K562 (cell line): ENCODE data around the gene GRIN1. TPM values are rescaled to one million over a fixed set of nuclear protein-coding genes. Genes with fewer than 3 reads are reported as not detected.

Experiments
- ATAC-seq: fragments of 200-7000 bp; cut with Tn5 transposase; 3 replicates; pipeline ENCODE4 v1.9.1; 2020; ENCODE audit warnings: moderate library complexity
- BruUV-seq: library from RNA; stranded (reverse); fragments of 400-500 nt; replicated peaks from 2 replicates; lab custom pipeline; 2021; lab: Mats Ljungman, UMichigan
- CTCF ChIA-PET: fragments of 300-600 bp; formaldehyde crosslinking; extraction: SDS; loops from one replicate; lab custom pipeline; 2021; ENCODE audit warnings: low intra/inter-chr PET ratio; lab: Yijun Ruan, JAX
- POLR2A ChIA-PET: fragments of 300-600, 350-650 bp; sonication (Branson Sonifier 250); formaldehyde crosslinking; extraction: SDS; loops from one replicate; lab custom pipeline; 2021; ENCODE audit warnings: antibody characterized with exemption, inconsistent platforms; lab: Yijun Ruan, JAX
- DNase-seq, 4 experiments: peaks; one replicate each; pipeline versions ENCODE4 v3.0.0 to v3.0.0-alpha.2; 2011 to 2018; ENCODE audit warnings: low spot score in 3 of 4, mixed read lengths in 3 of 4; ENCODE audit errors: extremely low read depth in 1 of 4
- FAIRE-seq: peaks from 2 replicates; lab custom pipeline; 2011; peaks lifted over from hg19 to GRCh38; lab: Jason Lieb, UNC
- H2AFZ ChIP-seq: 2 replicates; pipeline ENCODE4 v1.6.0; 2011; ENCODE audit warnings: low read depth, low read length, control low read depth, inconsistent platforms
- H3K27ac ChIP-seq: fragments of 200-600 bp; 3 replicates; pipeline ENCODE4 v1.8.0; 2011; ENCODE audit warnings: low read depth, mild to moderate bottlenecking, control low read depth, inconsistent platforms, low read length, moderate library complexity, mixed read lengths; ENCODE audit errors: extremely low read depth
- H3K27me3 ChIP-seq, 2 experiments: fragments of 300-600 bp in 1 of 2; 2 replicates in 1 of 2; 3 replicates in 1 of 2; pipeline versions ENCODE4 v1.6.0 to v1.8.0; 2011; ENCODE audit warnings: inconsistent platforms in 2 of 2, low read length in 2 of 2, mild to moderate bottlenecking in 1 of 2, mixed read lengths in 1 of 2, moderate library complexity in 1 of 2; ENCODE audit not compliant: control insufficient read depth in 2 of 2, insufficient read depth in 2 of 2
- H3K36me3 ChIP-seq: fragments of 300-600 bp; 3 replicates; pipeline ENCODE4 v1.8.0; 2011; ENCODE audit warnings: mild to moderate bottlenecking, low read length, inconsistent platforms; ENCODE audit not compliant: control insufficient read depth, insufficient read depth
- H3K4me1 ChIP-seq, 2 experiments: fragments of 200-600 bp in 1 of 2; replicated peaks in 1 of 2; 2 replicates in 1 of 2; 3 replicates in 1 of 2; pipeline versions ENCODE4 v1.5.1 to v1.8.0; 2011; ENCODE audit warnings: inconsistent platforms in 2 of 2, low read length in 2 of 2, mild to moderate bottlenecking in 1 of 2, mixed read lengths in 1 of 2, moderate library complexity in 1 of 2; ENCODE audit not compliant: control insufficient read depth in 2 of 2, insufficient read depth in 2 of 2
- H3K4me2 ChIP-seq: 2 replicates; pipeline ENCODE4 v1.6.1; 2011; ENCODE audit warnings: low read length, control low read depth, inconsistent platforms, mixed read lengths; ENCODE audit not compliant: insufficient read depth
- H3K4me3 ChIP-seq: fragments of 200-600 bp; sonication (generic), shearing (Covaris generic); 2 replicates; pipeline ENCODE4 v1.5.1; 2016; ENCODE audit warnings: control low read depth, inconsistent platforms
- H3K79me2 ChIP-seq: fragments of 200-600 bp; 3 replicates; pipeline ENCODE4 v1.8.0; 2011; ENCODE audit warnings: low read length, inconsistent platforms; ENCODE audit not compliant: control insufficient read depth, insufficient read depth
- H3K9ac ChIP-seq, 2 experiments: 2 replicates each; pipeline versions ENCODE4 v1.6.0 to v1.6.1; 2011; ENCODE audit warnings: low read depth in 2 of 2, low read length in 2 of 2, control low read depth in 1 of 2, inconsistent platforms in 1 of 2, mild to moderate bottlenecking in 1 of 2, mixed read lengths in 1 of 2; ENCODE audit not compliant: insufficient read depth in 1 of 2
- H3K9me1 ChIP-seq: one replicate; pipeline ENCODE4 v1.6.0; 2011; ENCODE audit warnings: inconsistent platforms, mild to moderate bottlenecking, low read length, moderate library complexity; ENCODE audit not compliant: control insufficient read depth, insufficient read depth
- H3K9me3 ChIP-seq: replicated peaks from 2 replicates; pipeline ENCODE4 v1.5.1; 2011; ENCODE audit warnings: low read depth, low read length, inconsistent platforms; ENCODE audit not compliant: control insufficient read depth, insufficient read depth
- H4K20me1 ChIP-seq: replicated peaks from 2 replicates; pipeline ENCODE4 v1.6.1; 2011; ENCODE audit warnings: low read length, inconsistent platforms, mixed read lengths; ENCODE audit not compliant: control insufficient read depth, insufficient read depth
- CTCF ChIP-seq, 3 experiments: IDR thresholded peaks in 2 of 3; conservative IDR thresholded peaks in 1 of 3; 2 replicates each; pipeline ENCODE4 v1.5.1; 2011 to 2012; ENCODE audit warnings: low read length in 3 of 3, mild to moderate bottlenecking in 3 of 3, control low read depth in 2 of 3, improper control_type of control experiment in 1 of 3, inconsistent platforms in 1 of 3, low read depth in 1 of 3, mixed read lengths in 1 of 3, moderate library complexity in 1 of 3; ENCODE audit not compliant: insufficient read depth in 2 of 3
- HNRNPK ChIP-seq: fragments of 200-400 bp; formaldehyde crosslinking; IDR thresholded peaks from one replicate; pipeline ENCODE4 v1.6.1; 2018; ENCODE audit warnings: mild to moderate bottlenecking, low read depth, low read length; ENCODE audit not compliant: poor library complexity, severe bottlenecking
- WGBS: fragments of 100-300 bp; shearing (Covaris generic); methylation state at CpG from one replicate; pipeline ENCODE4 v1.1.6; 2016; ENCODE audit warnings: low coverage, mixed read lengths; ENCODE audit not compliant: insufficient coverage; ENCODE audit errors: missing lambda C conversion rate; 5-methylcytosine and 5-hydroxymethylcytosine counted together
- in situ Hi-C: fragments of 300-500 bp; cut with MboI; formaldehyde crosslinking; loops from 4 replicates; pipeline ENCODE4 v1.15.0; 2018; ENCODE audit warnings: inconsistent platforms, mixed read lengths
- intact Hi-C: fragments of 100-400 bp; cut with micrococcal nuclease; formaldehyde crosslinking; loops from 2 replicates; pipeline ENCODE4 v1.14.2; 2022
- polyA plus RNA-seq, 8 experiments: library from polyadenylated mRNA; depleted of rRNA in 4 of 8; stranded (reverse) in 5 of 8; unstranded in 3 of 8; fragments of >200 nt; fragmentation: Nextera tagmentation in 2 of 8; fragmentation: Illumina TruSeq in 1 of 8; extraction: Ambion mirVana in 2 of 8; extraction: Trizol in 1 of 8; gene quantifications; 2 replicates each; pipeline versions ENCODE4 v1.2.1 to v1.2.3, GENCODE V29; 2011 to 2014; ENCODE audit warnings: inconsistent platforms in 1 of 8, missing spikeins in 1 of 8
- total RNA-seq, 7 experiments: library from RNA; depleted of rRNA in 6 of 7; stranded (reverse); fragments of >200 nt in 6 of 7; fragmentation: Illumina TruSeq in 2 of 7; extraction: Trizol in 2 of 7; gene quantifications; 2 replicates each; pipeline versions ENCODE4 v1.2.1 to v1.2.3, GENCODE V29; 2011 to 2021; ENCODE audit warnings: low replicate concordance in 1 of 7

Gene GRIN1
- total and polyA plus RNA-seq, 9 of the 15 experiments (the other 6 are each of a cell fraction or from before 2014, with no cell fraction given): 0.03 to 0.35 (median 0.16) TPM; not detected in 6

DNA sequence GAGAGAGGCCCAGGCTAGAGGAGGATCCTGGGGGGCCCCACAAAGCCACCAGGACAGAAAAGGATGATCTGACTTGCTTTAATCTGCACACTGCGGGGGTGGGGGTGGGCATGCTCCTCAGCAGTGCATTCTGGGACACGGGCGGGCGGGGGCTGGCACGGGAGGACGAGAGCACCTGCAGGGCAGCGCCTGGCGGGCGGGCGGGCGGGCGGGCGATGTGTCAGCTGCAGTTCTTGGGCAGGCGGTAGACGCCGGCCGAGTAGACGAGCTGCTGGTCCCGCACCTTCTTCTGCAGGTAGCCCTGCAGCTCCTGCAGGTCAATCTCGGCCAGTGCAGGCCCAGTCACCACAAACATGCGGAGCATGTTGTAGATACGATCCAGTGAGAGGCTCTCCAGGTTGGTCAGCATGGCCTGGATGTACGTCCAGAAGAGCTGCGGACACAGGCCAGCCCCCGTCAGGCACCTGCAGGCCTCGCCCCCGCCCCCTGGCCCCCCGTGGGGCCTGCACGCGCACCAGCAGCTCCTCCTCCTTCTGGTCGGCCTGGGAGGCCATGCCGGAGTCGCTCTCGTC lies 35.9 kb downstream of the GRIN1 start:
- H2AFZ ChIP-seq: no peak overlapping the region
- no peak overlapping the region for H3K27ac ChIP-seq
- 55% methylated on average over 19 of the region's 34 CpGs for WGBS
- no peaks in the 10 kb centered on the region for H3K9me1 ChIP-seq
- CTCF ChIA-PET: no interaction called here
- H3K4me2 ChIP-seq: no peak overlapping the region
- intact Hi-C loops (no loop called here), in situ Hi-C loops (no loop called here)
- H3K4me1 ChIP-seq: peaks cover 3 to 84% of the 10 kb centered on the region in 2 experiments; a peak in 3 of 5 replicates
- peaks cover 14% of the 10 kb centered on the region; the same call in 1 of the 3 replicates for H3K36me3 ChIP-seq
- peak overlapping the region in 1 of 2 experiments; percentile 64; a peak in 1 of 4 replicates for H3K9ac ChIP-seq
- peak; percentile 23; the same call in 2 of the 3 replicates for ATAC-seq
- no peaks in the 10 kb centered on the region for H3K79me2 ChIP-seq
- no peaks in the 10 kb centered on the region for H3K9me3 ChIP-seq
- H3K27me3 ChIP-seq: peaks cover 0 to 13% of the 10 kb centered on the region in 2 experiments; a peak in 3 of 5 replicates
- DNase-seq: peak in 2 of 4 experiments; percentile 30 to 38
- TF ChIP-seq HNRNPK (no peak), CTCF (IDR thresholded peaks at IDR 0.05 in 2 of 3, conservative IDR thresholded peaks at IDR 0.05 in 1 of 3; ENCODE audit: insufficient read depth in 2 of 3, low read depth in 1 of 3, low read length in 3 of 3) (peak in 1 of 3 experiments; percentile 6; a peak in 1 of 6 replicates)
- no peak for FAIRE-seq
- BruUV-seq: no TSS peak
- POLR2A ChIA-PET: interaction anchor here (0.7 to 1.8 kb wide), 2 partner anchors 17 to 18 kb away, joined by 5 to 7 read pairs; no protein-coding TSS in a partner anchor
- 0 out of 2 replicates have a peak, but pooled peaks cover 5% of the 10 kb centered on the region for H4K20me1 ChIP-seq
- no peak overlapping the region for H3K4me3 ChIP-seq
